Activated naive CD8-positive, alpha-beta T cell treated with anti-CD3 and anti-CD28 coated beads for 36 hours (primary cell): ENCODE results near the gene CASR. TPM values are rescaled to one million over a fixed set of nuclear protein-coding genes. Genes with fewer than 3 reads are reported as not detected.

Experiments used
- DNase-seq: peaks from one replicate; pipeline ENCODE4 v3.0.0; 2021
- H3K27ac Mint-ChIP-seq: one replicate; pipeline ENCODE4 v1.8.0; 2022; ENCODE audit warnings: mild to moderate bottlenecking, moderate library complexity, mixed read lengths
- H3K27me3 Mint-ChIP-seq: one replicate; pipeline ENCODE4 v1.8.0; 2022; ENCODE audit warnings: mild to moderate bottlenecking, mixed read lengths
- H3K36me3 Mint-ChIP-seq: one replicate; pipeline ENCODE4 v1.8.0; 2021; ENCODE audit warnings: mild to moderate bottlenecking, mixed read lengths
- H3K4me1 Mint-ChIP-seq: one replicate; pipeline ENCODE4 v1.8.0; 2021; ENCODE audit warnings: mixed read lengths
- H3K4me3 Mint-ChIP-seq: one replicate; pipeline ENCODE4 v1.8.0; 2022; ENCODE audit warnings: mild to moderate bottlenecking, moderate library complexity, mixed read lengths
- H3K9me3 Mint-ChIP-seq: one replicate; pipeline ENCODE4 v1.8.0; 2022; ENCODE audit warnings: mixed read lengths
- total RNA-seq, 2 experiments: library from RNA; stranded (reverse); gene quantifications; one replicate each; pipeline ENCODE4 v1.2.3, GENCODE V29; 2021

Gene CASR
- total RNA-seq, 2 experiments from 2014 or later, result not detected

- Mint-ChIP-seq H3K36me3 (no peaks in the 10 kb centered on the region), H3K9me3 (no peaks in the 10 kb centered on the region), H3K4me1 (peaks cover 29% of the 10 kb centered on the region), H3K27ac (no peak overlapping the region), H3K4me3 (no peak overlapping the region), H3K27me3 (no peaks in the 10 kb centered on the region)
- DNase-seq, result peak; percentile 11
Observed at GRCh38 chr3:122232485-122232884, 49.0 kb downstream of the CASR start.

- H3K4me1 Mint-ChIP-seq, result peaks cover 29% of the 10 kb centered on the region
- H3K36me3 Mint-ChIP-seq, result no peaks in the 10 kb centered on the region
- H3K4me3 Mint-ChIP-seq, result no peak overlapping the region
- H3K27ac Mint-ChIP-seq, result peak overlapping the region; percentile 50
- peak; percentile 14 for DNase-seq
- no peaks in the 10 kb centered on the region for H3K27me3 Mint-ChIP-seq
- no peaks in the 10 kb centered on the region for H3K9me3 Mint-ChIP-seq
Observed at GRCh38 chr3:122233101-122233952, 49.9 kb downstream of the CASR start.

DNA sequence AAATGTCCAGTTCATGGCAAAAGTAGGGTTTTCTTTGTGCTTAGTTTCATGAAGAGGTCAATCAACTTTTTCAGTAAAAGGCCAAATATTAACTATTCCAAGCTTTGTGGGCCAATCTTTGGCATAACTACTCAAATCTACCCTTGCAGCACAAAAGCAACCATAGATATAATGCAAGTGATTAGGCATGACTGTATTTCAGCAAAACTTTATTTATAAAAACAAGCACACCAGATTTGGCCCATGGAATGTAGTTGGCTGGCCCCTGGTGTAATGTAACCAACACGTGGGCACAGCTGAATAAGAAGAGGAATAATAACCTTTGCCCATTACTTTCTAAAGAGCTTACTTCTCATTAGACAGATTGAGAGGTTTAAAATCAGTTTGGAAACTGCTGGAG is 50.6 kb downstream of the CASR start:
- Mint-ChIP-seq H3K36me3 (no peaks in the 10 kb centered on the region), H3K9me3 (no peaks in the 10 kb centered on the region), H3K4me3 (no peak overlapping the region), H3K4me1 (peaks cover 29% of the 10 kb centered on the region), H3K27ac (no peak overlapping the region), H3K27me3 (no peaks in the 10 kb centered on the region)
- no peak for DNase-seq

GRCh38 chr3:122235147-122235546 is 51.7 kb downstream of the CASR start:
- H3K4me1 Mint-ChIP-seq, result peaks cover 29% of the 10 kb centered on the region
- H3K27me3 Mint-ChIP-seq, result peaks cover 4% of the 10 kb centered on the region
- H3K4me3 Mint-ChIP-seq, result no peak overlapping the region
- no peaks in the 10 kb centered on the region for H3K9me3 Mint-ChIP-seq
- DNase-seq, result no peak
- H3K36me3 Mint-ChIP-seq, result no peaks in the 10 kb centered on the region
- H3K27ac Mint-ChIP-seq, result no peak overlapping the region

DNA sequence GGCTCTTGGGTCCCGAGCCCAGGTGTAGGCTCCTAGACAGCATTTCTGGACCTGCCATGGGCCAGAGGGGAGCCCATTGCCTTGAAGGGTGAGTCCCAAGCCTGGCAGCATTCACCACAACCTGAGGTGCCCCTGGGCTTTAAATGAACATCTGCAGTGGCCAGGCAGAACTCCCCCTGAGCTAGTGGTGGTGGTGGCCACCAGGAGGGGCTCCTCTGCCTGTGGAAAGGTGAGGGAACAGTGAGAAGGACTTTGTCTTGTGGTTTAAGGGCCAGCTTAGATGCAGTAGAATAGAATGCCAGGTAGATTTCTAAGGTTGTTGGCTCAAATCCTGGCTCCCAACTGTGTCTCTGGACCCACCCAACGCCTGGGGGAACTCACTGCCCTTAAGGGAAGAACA is 55.6 kb downstream of the CASR start:
- H3K27me3 Mint-ChIP-seq, result peaks cover 16% of the 10 kb centered on the region
- H3K36me3 Mint-ChIP-seq, result no peaks in the 10 kb centered on the region
- peaks cover 5% of the 10 kb centered on the region for H3K4me1 Mint-ChIP-seq
- no peak overlapping the region for H3K4me3 Mint-ChIP-seq
- no peak for DNase-seq
- no peaks in the 10 kb centered on the region for H3K9me3 Mint-ChIP-seq
- no peak overlapping the region for H3K27ac Mint-ChIP-seq

- H3K4me1 Mint-ChIP-seq, result peaks cover 8% of the 10 kb centered on the region
Observed at GRCh38 chr3:122245513-122246174, 62.2 kb downstream of the CASR start.

GRCh38 chr3:122246199-122246598 is 62.7 kb downstream of the CASR start:
- Mint-ChIP-seq H3K27me3 (peaks cover 4% of the 10 kb centered on the region), H3K4me1 (peaks cover 8% of the 10 kb centered on the region), H3K4me3 (peak overlapping the region; percentile 42), H3K27ac (peak overlapping the region; percentile 39), H3K36me3 (no peaks in the 10 kb centered on the region), H3K9me3 (no peaks in the 10 kb centered on the region)
- DNase-seq, result no peak

More at GRCh38 chr3:122245513-122246174, 62.2 kb downstream of the CASR start:
- no peak for DNase-seq
- Mint-ChIP-seq H3K27me3 (peaks cover 9% of the 10 kb centered on the region), H3K36me3 (no peaks in the 10 kb centered on the region), H3K27ac (peak overlapping the region; percentile 39), H3K4me3 (peak overlapping the region; percentile 42), H3K9me3 (no peaks in the 10 kb centered on the region)

DNA sequence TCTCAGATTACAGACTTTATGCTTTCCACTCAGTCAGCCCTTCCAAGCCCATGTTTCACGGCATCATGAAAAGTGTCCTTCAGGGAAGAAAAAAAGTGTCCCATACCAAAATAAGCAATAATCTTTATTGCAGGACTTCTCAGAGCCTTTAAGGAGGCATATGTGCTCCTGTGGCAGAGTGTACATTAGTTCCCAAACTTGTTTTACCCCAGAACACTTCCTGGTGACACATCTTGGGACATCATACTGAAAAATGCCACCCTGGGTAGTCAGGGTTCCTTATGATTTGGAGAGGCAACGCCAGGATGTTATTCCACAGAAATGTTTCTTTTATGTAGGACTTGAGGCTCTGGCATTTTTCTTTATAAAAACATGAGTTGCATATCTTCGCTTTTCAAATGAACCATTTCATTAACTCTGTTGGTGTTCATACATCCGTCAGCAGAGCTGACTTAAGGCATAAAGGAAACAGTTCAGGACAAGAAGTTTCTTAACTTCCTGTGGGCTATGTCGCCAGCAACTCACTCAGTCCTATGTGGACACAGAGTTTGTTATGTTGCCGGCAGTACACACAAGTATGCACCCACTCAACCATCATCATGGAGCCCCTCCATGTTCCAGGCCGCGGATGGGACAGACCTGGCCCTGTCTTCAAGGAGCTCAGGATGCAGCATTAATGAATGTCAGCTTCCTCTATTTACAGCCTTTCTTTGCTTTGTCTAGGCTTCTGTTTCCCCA is 63.8 kb downstream of the CASR start:
- H3K27me3 Mint-ChIP-seq, result no peaks in the 10 kb centered on the region
- no peaks in the 10 kb centered on the region for H3K36me3 Mint-ChIP-seq
- no peak overlapping the region for H3K4me3 Mint-ChIP-seq

GRCh38 chr3:122247825-122248185 is 64.3 kb downstream of the CASR start:
- Mint-ChIP-seq H3K4me3 (no peak overlapping the region), H3K27ac (no peak overlapping the region), H3K36me3 (no peaks in the 10 kb centered on the region), H3K27me3 (no peaks in the 10 kb centered on the region), H3K4me1 (peaks cover 8% of the 10 kb centered on the region), H3K9me3 (no peaks in the 10 kb centered on the region)
- no peak for DNase-seq

More for the DNA sequence above, 63.8 kb downstream of the CASR start:
- H3K9me3 Mint-ChIP-seq, result no peaks in the 10 kb centered on the region
- no peak overlapping the region for H3K27ac Mint-ChIP-seq
- peaks cover 8% of the 10 kb centered on the region for H3K4me1 Mint-ChIP-seq
- no peak for DNase-seq

DNA sequence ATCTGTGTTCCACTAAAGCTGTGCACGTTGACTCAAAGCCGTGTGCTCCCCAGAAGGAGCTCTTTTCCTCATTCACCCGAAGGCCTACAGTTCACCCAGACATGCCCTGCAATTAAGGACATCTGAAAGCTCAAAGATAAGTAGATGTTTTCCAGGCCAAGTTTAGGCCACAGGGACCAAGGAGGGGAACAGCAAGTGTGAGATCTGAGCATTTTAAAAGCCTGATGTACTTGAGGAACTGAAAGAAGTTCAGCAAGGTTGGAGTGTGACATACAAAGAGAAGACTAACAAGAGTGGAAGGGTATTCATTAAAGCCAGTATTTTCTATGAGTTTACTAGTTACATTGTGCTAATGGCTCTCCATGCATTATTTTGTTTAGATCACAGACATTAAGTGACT is 68.0 kb downstream of the CASR start:
- DNase-seq, result no peak
- Mint-ChIP-seq H3K4me1 (peaks cover 20% of the 10 kb centered on the region), H3K4me3 (no peak overlapping the region), H3K27ac (no peak overlapping the region), H3K36me3 (no peaks in the 10 kb centered on the region), H3K9me3 (no peaks in the 10 kb centered on the region), H3K27me3 (no peaks in the 10 kb centered on the region)

GRCh38 chr3:122253581-122253980 is 70.1 kb downstream of the CASR start:
- no peaks in the 10 kb centered on the region for H3K36me3 Mint-ChIP-seq
- H3K27me3 Mint-ChIP-seq, result no peaks in the 10 kb centered on the region
- H3K9me3 Mint-ChIP-seq, result no peaks in the 10 kb centered on the region
- DNase-seq, result no peak
- H3K27ac Mint-ChIP-seq, result no peak overlapping the region
- peaks cover 18% of the 10 kb centered on the region for H3K4me1 Mint-ChIP-seq
- H3K4me3 Mint-ChIP-seq, result no peak overlapping the region

DNA sequence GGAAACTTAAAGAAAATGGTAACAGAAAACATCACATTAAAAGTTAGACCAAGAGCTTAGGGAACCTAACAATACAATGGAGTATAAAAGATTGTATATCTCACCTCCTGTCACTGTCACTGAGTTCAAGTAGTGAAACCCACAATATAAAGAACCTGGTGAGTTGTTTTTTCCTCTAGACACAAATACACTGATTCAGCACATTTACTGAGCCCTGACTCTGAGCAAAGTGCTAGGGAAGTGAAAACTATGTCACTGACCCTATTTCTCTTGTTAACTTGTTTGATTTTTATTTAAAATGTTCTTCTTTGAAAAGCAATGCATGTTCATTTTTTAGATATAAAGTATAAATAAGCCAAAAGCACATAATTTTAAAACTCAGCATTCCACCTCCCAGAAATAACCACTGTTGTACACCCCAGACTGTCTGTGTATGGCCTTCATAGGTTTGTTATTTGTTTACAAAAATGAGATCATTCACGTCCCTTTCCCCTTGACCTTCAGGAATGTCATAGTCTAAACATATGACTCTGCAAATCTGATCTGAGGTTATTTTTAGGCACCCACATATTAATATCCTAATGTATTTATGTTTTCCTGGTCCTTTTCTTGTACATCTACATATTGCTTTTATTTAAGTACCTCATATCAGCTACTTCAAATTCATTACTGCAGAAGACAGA is 72.4 kb downstream of the CASR start:
- no peak overlapping the region for H3K4me3 Mint-ChIP-seq
- H3K36me3 Mint-ChIP-seq, result no peaks in the 10 kb centered on the region
- no peaks in the 10 kb centered on the region for H3K9me3 Mint-ChIP-seq
- peaks cover 21% of the 10 kb centered on the region for H3K4me1 Mint-ChIP-seq
- peaks cover 4% of the 10 kb centered on the region for H3K27me3 Mint-ChIP-seq
- H3K27ac Mint-ChIP-seq, result no peak overlapping the region
- no peak for DNase-seq

- H3K4me1 Mint-ChIP-seq, result peaks cover 21% of the 10 kb centered on the region
- no peak for DNase-seq
- no peak overlapping the region for H3K27ac Mint-ChIP-seq
- peaks cover 4% of the 10 kb centered on the region for H3K27me3 Mint-ChIP-seq
- no peaks in the 10 kb centered on the region for H3K9me3 Mint-ChIP-seq
- H3K36me3 Mint-ChIP-seq, result no peaks in the 10 kb centered on the region
- H3K4me3 Mint-ChIP-seq, result no peak overlapping the region
Observed at GRCh38 chr3:122257644-122258364, 74.3 kb downstream of the CASR start.

DNA sequence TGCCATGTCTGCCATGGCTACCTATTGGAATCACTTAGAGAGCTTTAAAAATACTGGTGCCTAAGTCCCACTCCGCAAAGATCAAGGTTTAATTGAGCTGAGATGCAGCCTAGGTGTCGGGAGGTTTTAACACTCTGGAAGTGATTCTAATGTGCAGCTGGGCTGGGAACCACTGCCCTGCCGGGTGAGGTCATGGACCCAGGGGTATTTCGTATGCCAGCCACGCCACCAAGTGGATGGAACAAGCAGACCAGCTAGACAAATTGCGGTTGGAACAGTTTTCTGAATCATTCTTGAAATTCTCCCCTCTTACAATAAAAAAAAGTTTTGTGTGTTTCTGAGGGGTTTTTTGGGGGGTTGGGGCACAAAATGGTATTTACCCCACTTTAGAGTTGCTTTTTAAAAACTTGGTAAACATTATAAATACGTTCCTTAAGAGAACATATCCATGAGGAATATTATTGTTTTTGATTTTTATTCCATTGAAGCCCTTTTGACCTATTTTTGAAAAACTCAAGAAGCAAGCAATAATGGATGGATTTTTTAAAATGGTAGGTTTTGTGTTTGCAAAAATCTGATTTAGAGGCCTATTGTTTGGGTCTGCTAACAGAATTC is 75.4 kb downstream of the CASR start:
- peaks cover 10% of the 10 kb centered on the region for H3K27me3 Mint-ChIP-seq
- no peaks in the 10 kb centered on the region for H3K9me3 Mint-ChIP-seq
- H3K27ac Mint-ChIP-seq, result no peak overlapping the region
- no peak overlapping the region for H3K4me3 Mint-ChIP-seq
- H3K4me1 Mint-ChIP-seq, result peaks cover 16% of the 10 kb centered on the region
- no peaks in the 10 kb centered on the region for H3K36me3 Mint-ChIP-seq
- DNase-seq, result peak; percentile 76
